H1 (cell line): ENCODE data around the gene SLC6A17. TPM values are rescaled to one million over a fixed set of nuclear protein-coding genes. Genes with fewer than 3 reads are reported as not detected.

ENCODE experiments used
- CTCF ChIA-PET: fragments of 300-600 bp; sonication (Branson Sonifier 250); formaldehyde crosslinking; loops from one replicate; lab custom pipeline; 2021; ENCODE audit not compliant: partially characterized antibody; lab: Charles Lee
- POLR2A ChIA-PET: fragments of 300-600 bp; sonication (Branson Sonifier 250); formaldehyde crosslinking; loops from one replicate; lab custom pipeline; 2021; ENCODE audit warnings: inconsistent platforms; ENCODE audit not compliant: partially characterized antibody; lab: Charles Lee
- DNase-seq, 2 experiments: peaks; one replicate each; pipeline versions ENCODE4 v3.0.0 to v3.0.0-alpha.2; 2010 to 2022; ENCODE audit warnings: low spot score in 2 of 2, low read depth in 1 of 2, mixed read lengths in 1 of 2
- FAIRE-seq: peaks from 2 replicates; lab custom pipeline; 2011; peaks lifted over from hg19 to GRCh38; lab: Jason Lieb, UNC
- H2AFZ ChIP-seq: 2 replicates; pipeline ENCODE4 v1.8.1; 2012; ENCODE audit warnings: low read length, inconsistent platforms
- H2AK5ac ChIP-seq: 2 replicates; pipeline ENCODE4 v1.6.1; 2013; ENCODE audit warnings: low read depth, low read length
- H2BK120ac ChIP-seq: replicated peaks from 2 replicates; pipeline ENCODE3; 2013; ENCODE audit warnings: low read depth, low read length, inconsistent platforms
- H2BK12ac ChIP-seq: 2 replicates; pipeline ENCODE4 v1.6.1; 2013; ENCODE audit warnings: low read depth, low read length
- H2BK15ac ChIP-seq: 2 replicates; pipeline ENCODE4 v1.6.1; 2013; ENCODE audit warnings: low read length
- H2BK20ac ChIP-seq: 2 replicates; pipeline ENCODE4 v1.6.1; 2013; ENCODE audit warnings: low read length
- H2BK5ac ChIP-seq: 2 replicates; pipeline ENCODE4 v1.6.1; 2013; ENCODE audit warnings: low read depth, low read length
- H3K14ac ChIP-seq: 2 replicates; pipeline ENCODE4 v1.6.1; 2013; ENCODE audit warnings: inconsistent platforms; ENCODE audit not compliant: insufficient read length
- H3K18ac ChIP-seq: 2 replicates; pipeline ENCODE4 v1.6.1; 2013; ENCODE audit warnings: low read length; ENCODE audit errors: extremely low read depth
- H3K23ac ChIP-seq: 2 replicates; pipeline ENCODE4 v1.6.1; 2013; ENCODE audit warnings: inconsistent platforms; ENCODE audit not compliant: insufficient read length
- H3K23me2 ChIP-seq: 2 replicates; pipeline ENCODE4 v1.6.1; 2013; ENCODE audit warnings: low read depth, low read length
- H3K27ac ChIP-seq: 2 replicates; pipeline ENCODE4 v1.6.1; 2011; ENCODE audit warnings: low read depth, low read length, inconsistent platforms
- H3K27me3 ChIP-seq, 4 experiments: replicated peaks in 1 of 4; 1 replicate in 1 of 4; 2 replicates in 3 of 4; pipeline versions ENCODE4 v1.6.1 to v1.8.1; 2011 to 2013; ENCODE audit warnings: low read length in 3 of 4, mild to moderate bottlenecking in 3 of 4, inconsistent platforms in 2 of 4, mixed read lengths in 2 of 4, moderate library complexity in 1 of 4; ENCODE audit not compliant: control insufficient read depth in 3 of 4, insufficient read depth in 3 of 4; ENCODE audit errors: extremely low read depth in 1 of 4
- H3K36me3 ChIP-seq, 4 experiments: 2 replicates each; pipeline versions ENCODE4 v1.6.1 to v1.8.1; 2011 to 2013; ENCODE audit warnings: mild to moderate bottlenecking in 4 of 4, low read length in 3 of 4, moderate library complexity in 2 of 4, control low read depth in 1 of 4, inconsistent platforms in 1 of 4; ENCODE audit not compliant: insufficient read depth in 4 of 4, control insufficient read depth in 2 of 4
- H3K4ac ChIP-seq: replicated peaks from 2 replicates; pipeline ENCODE3; 2013; ENCODE audit warnings: low read length, low read depth, mixed read lengths, inconsistent platforms; ENCODE audit not compliant: insufficient read length
- H3K4me1 ChIP-seq, 4 experiments: replicated peaks in 1 of 4; 1 replicate in 1 of 4; 2 replicates in 3 of 4; pipeline versions ENCODE4 v1.6.1 to v1.8.1; 2011 to 2013; ENCODE audit warnings: low read length in 3 of 4, inconsistent platforms in 2 of 4, mixed read lengths in 1 of 4; ENCODE audit not compliant: insufficient read depth in 4 of 4, control insufficient read depth in 3 of 4
- H3K4me2 ChIP-seq, 2 experiments: 2 replicates each; pipeline versions ENCODE4 v1.6.1 to v1.8.1; 2011 to 2013; ENCODE audit warnings: low read depth in 2 of 2, low read length in 2 of 2, control low read depth in 1 of 2, inconsistent platforms in 1 of 2, mild to moderate bottlenecking in 1 of 2; ENCODE audit not compliant: insufficient read depth in 1 of 2
- H3K4me3 ChIP-seq, 4 experiments: fragments of 200-600, 300-600 bp in 1 of 4; sonication (generic), shearing (Covaris generic), sonication (Bioruptor Twin) in 1 of 4; 2 replicates each; pipeline versions ENCODE4 v1.5.1 to v1.8.1; 2011 to 2016; ENCODE audit warnings: low read length in 4 of 4, low read depth in 3 of 4, control low read depth in 2 of 4, inconsistent platforms in 2 of 4, mild to moderate bottlenecking in 2 of 4, mixed read lengths in 1 of 4, moderate library complexity in 1 of 4; ENCODE audit not compliant: insufficient read depth in 2 of 4; ENCODE audit errors: extremely low read depth in 1 of 4
- H3K56ac ChIP-seq: replicated peaks from 2 replicates; pipeline ENCODE3; 2013; ENCODE audit warnings: low read depth, mild to moderate bottlenecking, mixed read lengths, low read length, inconsistent platforms; ENCODE audit not compliant: insufficient read length
- H3K79me1 ChIP-seq: 2 replicates; pipeline ENCODE4 v1.6.1; 2013; ENCODE audit warnings: low read depth, low read length, control low read depth
- H3K79me2 ChIP-seq, 2 experiments: 2 replicates each; pipeline versions ENCODE4 v1.6.1 to v1.8.1; 2012 to 2013; ENCODE audit warnings: low read length in 2 of 2, mild to moderate bottlenecking in 2 of 2, inconsistent platforms in 1 of 2; ENCODE audit not compliant: insufficient read depth in 2 of 2, control insufficient read depth in 1 of 2
- H3K9ac ChIP-seq, 4 experiments: replicated peaks in 1 of 4; 1 replicate in 1 of 4; 2 replicates in 3 of 4; pipeline versions ENCODE4 v1.6.1 to v1.8.1; 2011 to 2013; ENCODE audit warnings: low read depth in 3 of 4, low read length in 3 of 4, control low read depth in 2 of 4, mild to moderate bottlenecking in 2 of 4, moderate library complexity in 2 of 4, inconsistent platforms in 1 of 4; ENCODE audit errors: extremely low read depth in 1 of 4
- H3K9me3 ChIP-seq, 2 experiments: 2 replicates each; pipeline versions ENCODE4 v1.6.1 to v1.8.1; 2012 to 2013; ENCODE audit warnings: mild to moderate bottlenecking in 2 of 2, moderate library complexity in 2 of 2, control low read depth in 1 of 2, inconsistent platforms in 1 of 2, low read depth in 1 of 2, low read length in 1 of 2, mixed read lengths in 1 of 2; ENCODE audit not compliant: insufficient read depth in 2 of 2
- H4K20me1 ChIP-seq, 2 experiments: replicated peaks in 1 of 2; 2 replicates each; pipeline versions ENCODE3 to v1.8.1; 2011 to 2013; ENCODE audit warnings: inconsistent platforms in 2 of 2, low read length in 2 of 2, mild to moderate bottlenecking in 1 of 2; ENCODE audit not compliant: insufficient read depth in 2 of 2, control insufficient read depth in 1 of 2
- H4K5ac ChIP-seq: 2 replicates; pipeline ENCODE4 v1.6.1; 2013; ENCODE audit warnings: low read length, low read depth, mixed read lengths, inconsistent platforms; ENCODE audit not compliant: insufficient read length
- H4K8ac ChIP-seq: 2 replicates; pipeline ENCODE4 v1.8.0; 2013; ENCODE audit warnings: mild to moderate bottlenecking, moderate library complexity, low read length, inconsistent platforms; ENCODE audit not compliant: insufficient read depth; ENCODE audit errors: extremely low read depth
- H4K91ac ChIP-seq: replicated peaks from 2 replicates; pipeline ENCODE3; 2013; ENCODE audit warnings: low read length, mixed read lengths, inconsistent platforms; ENCODE audit not compliant: insufficient read length
- EGR1 ChIP-seq: IDR thresholded peaks from 2 replicates; pipeline ENCODE4 v1.6.1; 2011; ENCODE audit warnings: low read depth, low read length, borderline replicate concordance
- HDAC2 ChIP-seq, 2 experiments: fragments of 300-600 bp in 1 of 2; sonication (generic) in 1 of 2; IDR thresholded peaks; 2 replicates each; pipeline ENCODE4 v1.6.1; 2011 to 2012; ENCODE audit warnings: low read depth in 2 of 2, low read length in 2 of 2, mild to moderate bottlenecking in 2 of 2, moderate library complexity in 2 of 2, borderline replicate concordance in 1 of 2, inconsistent platforms in 1 of 2
- SIRT6 ChIP-seq: IDR thresholded peaks from one replicate; pipeline ENCODE4 v1.7.1; 2012; ENCODE audit warnings: low read length, inconsistent platforms
- WGBS, 2 experiments: shearing (Covaris generic) in 1 of 2; methylation state at CpG; one replicate each; pipeline versions ENCODE4 v1.1.6 to v1.1.7; 2013 to 2015; ENCODE audit warnings: low lambda C conversion rate in 2 of 2, mixed read lengths in 2 of 2, inconsistent platforms in 1 of 2, low coverage in 1 of 2, missing lambda C conversion rate in 1 of 2; ENCODE audit not compliant: insufficient replicate concordance in 2 of 2, insufficient coverage in 1 of 2, insufficient read length in 1 of 2; ENCODE audit errors: extremely low coverage in 1 of 2, missing lambda C conversion rate in 1 of 2; 5-methylcytosine and 5-hydroxymethylcytosine counted together
- polyA plus RNA-seq, 7 experiments: library from polyadenylated mRNA; depleted of rRNA in 3 of 7; stranded (reverse) in 5 of 7; unstranded in 2 of 7; fragments of >200 nt in 5 of 7; fragments of 200-250 nt in 2 of 7; gene quantifications; 1 replicate in 5 of 7; 2 replicates in 1 of 7; 4 replicates in 1 of 7; pipeline versions ENCODE4 v1.2.1 to v1.2.3, GENCODE V29; 2011 to 2013; ENCODE audit warnings: missing spikeins in 2 of 7, mixed read lengths in 2 of 7
- total RNA-seq: library from RNA; stranded (reverse); fragmentation: NEBNext Ultra II Directional; extraction: Animal tissue kit (Norgen Biotek cat#: 25700); gene quantifications from 2 replicates; pipeline ENCODE4 v1.2.1, GENCODE V29; 2021

The SLC6A17 gene
- total and polyA plus RNA-seq, 2 of the 8 experiments (the other 6 are each of a cell fraction or from before 2014, with no cell fraction given) = 0.15 to 0.28 TPM

GRCh38 chr1:110135246-110135645, 15.0 kb upstream of the SLC6A17 start:
- Histone ChIP-seq H3K18ac (no peak overlapping the region), H3K23ac (no peak overlapping the region), H3K27me3 (peaks cover 0 to 3% (median 2%) of the 10 kb centered on the region in 4 experiments; a peak in 4 of 7 replicates), H4K20me1 (no peaks in the 10 kb centered on the region), H3K23me2 (peaks cover 2% of the 10 kb centered on the region; the same call in 1 of the 2 replicates), H2BK5ac (no peak overlapping the region), H3K4me3 (no peak overlapping the region), H3K56ac (no peak overlapping the region), H2BK15ac (no peak overlapping the region), H3K79me2 (no peaks in the 10 kb centered on the region), H3K9ac (no peak overlapping the region), H3K79me1 (no peaks in the 10 kb centered on the region), H3K36me3 (no peaks in the 10 kb centered on the region), H3K14ac (no peak overlapping the region), H2BK20ac (no peak overlapping the region), H2BK12ac (peak overlapping the region; percentile 20; the same call in 1 of the 2 replicates), H2AK5ac (no peak overlapping the region), H2AFZ (no peak overlapping the region), H2BK120ac (no peak overlapping the region), H4K91ac (no peak overlapping the region), H4K5ac (no peak overlapping the region), H3K4ac (no peak overlapping the region), H3K9me3 (no peaks in the 10 kb centered on the region), H3K4me2 (peak overlapping the region in 1 of 2 experiments; percentile 39; a peak in 2 of 4 replicates), H3K4me1 (peaks cover 9 to 25% (median 18%) of the 10 kb centered on the region in 4 experiments), H3K27ac (no peak overlapping the region), H4K8ac (no peak overlapping the region)
- DNase-seq (no peak), FAIRE-seq (no peak)
- CTCF ChIA-PET = interaction anchor here (0.7 to 3.0 kb wide), 8 partner anchors 10 to 64 kb away, joined by 3 to 12 read pairs (median 4); partner anchors contain the start of gene SLC6A17
- WGBS, 2 experiments = 82% methylated on average over 4 of the region's 4 CpGs; no CpG with 5 or more reads in 1 of the 2 experiments
- POLR2A ChIA-PET = no interaction called here
- TF ChIP-seq EGR1 (no peak), HDAC2 (IDR thresholded peaks at IDR 0.05; ENCODE audit: borderline replicate concordance in 1 of 2, low read depth in 2 of 2, low read length in 2 of 2) (no peak), SIRT6 (no peak)
